Measurements from ENCODE around the gene OTUD4.

Gene OTUD4

GRCh38 chr4:145098675-145099037 lies 81.7 kb downstream of the OTUD4 start:
- peak; percentile 56 for DNase-seq (ENCODE audit: low read depth)
- H3K4me3 ChIP-seq (ENCODE audit: low read length) = peak overlapping the region; percentile 97
- no peak for TF ChIP-seq CTCF (conservative IDR thresholded peaks at IDR 0.05; ENCODE audit: low read length)

GRCh38 chr4:145097821-145098674 lies 82.3 kb downstream of the OTUD4 start, which contains the start of the genes ABCE1 and ANAPC10:
TSS of gene ABCE1 (plus strand) at chr4:145098311. CDS start at chr4:145104413, 6,102 bp downstream.
TSS of gene ANAPC10 (minus strand) at chr4:145098196. CDS start at chr4:145096099, 2,097 bp downstream.
- peak; percentile 98 for DNase-seq (ENCODE audit: low read depth)
- peak; percentile 52 for TF ChIP-seq CTCF (conservative IDR thresholded peaks at IDR 0.05; ENCODE audit: low read length)
- peak within 1 kb of the TSS; percentile 97 for H3K4me3 ChIP-seq (ENCODE audit: low read length)

GRCh38 chr4:145097331-145097820 lies 83.0 kb downstream of the OTUD4 start:
- DNase-seq (ENCODE audit: low read depth) = no peak
- no peak for TF ChIP-seq CTCF (conservative IDR thresholded peaks at IDR 0.05; ENCODE audit: low read length)
- peak overlapping the region; percentile 97 for H3K4me3 ChIP-seq (ENCODE audit: low read length)

GRCh38 chr4:145093638-145094037 lies 86.8 kb downstream of the OTUD4 start:
- no peak for TF ChIP-seq CTCF (conservative IDR thresholded peaks at IDR 0.05; ENCODE audit: low read length)
- no peak overlapping the region for H3K4me3 ChIP-seq (ENCODE audit: low read length)
- no peak for DNase-seq (ENCODE audit: low read depth)

- H3K4me3 ChIP-seq (ENCODE audit: low read length) = no peak overlapping the region
- TF ChIP-seq CTCF (conservative IDR thresholded peaks at IDR 0.05; ENCODE audit: low read length) = no peak
- no peak for DNase-seq (ENCODE audit: low read depth)
These were observed 90.0 kb downstream of the OTUD4 start for GRCh38 chr4:145090380-145090779.

DNA sequence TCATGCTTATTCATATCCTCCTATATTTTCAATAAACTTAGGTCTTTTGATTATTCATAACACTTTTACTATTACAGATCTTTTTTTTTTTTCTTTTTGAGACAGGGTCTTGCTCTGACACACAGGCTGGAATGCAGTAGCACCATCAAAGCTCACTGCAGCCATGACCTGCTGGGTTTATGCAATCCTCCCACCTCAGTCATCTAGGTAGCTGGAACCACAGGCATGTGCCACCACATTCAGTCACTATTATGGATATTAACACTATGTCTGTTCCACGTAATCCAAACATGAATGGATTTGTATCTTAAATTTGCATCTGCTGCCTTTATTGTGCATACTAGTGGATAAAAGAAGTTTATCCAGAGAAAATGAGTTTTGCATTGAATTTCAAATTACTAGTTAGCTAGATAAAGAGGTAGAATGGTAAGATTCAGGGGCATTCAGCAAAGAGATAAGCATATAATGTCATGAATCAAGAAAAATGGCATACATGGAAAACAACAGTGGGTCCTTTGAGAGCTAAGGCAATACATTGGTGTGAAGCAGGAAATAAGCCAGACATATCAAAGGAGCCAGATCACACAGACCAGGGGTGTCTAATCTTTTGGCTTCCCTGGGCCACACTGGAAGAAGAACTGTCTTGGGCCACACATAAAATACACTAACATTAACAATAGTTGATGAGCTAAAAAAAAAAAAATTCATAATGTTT lies 96.3 kb downstream of the OTUD4 start:
- DNase-seq (ENCODE audit: low read depth) = no peak
- TF ChIP-seq CTCF (conservative IDR thresholded peaks at IDR 0.05; ENCODE audit: low read length) = no peak
- no peak overlapping the region for H3K4me3 ChIP-seq (ENCODE audit: low read length)

Data from AG10803 (cell line).